Keratinocyte (primary cell): ENCODE results near the gene ALB.

ENCODE experiments used
- EZH2 ChIP-seq: IDR thresholded peaks from one replicate; pipeline ENCODE4 v1.6.1; 2012; ENCODE audit warnings: inconsistent platforms, mild to moderate bottlenecking, low read length, moderate library complexity
- TF ChIP-seq, protein P1 (sequence below), 3 experiments: IDR thresholded peaks in 1 of 3; conservative IDR thresholded peaks in 1 of 3; optimal IDR thresholded peaks in 1 of 3; 2 replicates in 2 of 3; 3 replicates in 1 of 3; pipeline versions ENCODE3 to v1.5.1; 2011; ENCODE audit warnings: low read length in 3 of 3, mild to moderate bottlenecking in 3 of 3, moderate library complexity in 2 of 3, control low read depth in 1 of 3, inconsistent platforms in 1 of 3; ENCODE audit not compliant: insufficient read depth in 2 of 3; ENCODE audit errors: extremely low read depth in 1 of 3

DNA sequence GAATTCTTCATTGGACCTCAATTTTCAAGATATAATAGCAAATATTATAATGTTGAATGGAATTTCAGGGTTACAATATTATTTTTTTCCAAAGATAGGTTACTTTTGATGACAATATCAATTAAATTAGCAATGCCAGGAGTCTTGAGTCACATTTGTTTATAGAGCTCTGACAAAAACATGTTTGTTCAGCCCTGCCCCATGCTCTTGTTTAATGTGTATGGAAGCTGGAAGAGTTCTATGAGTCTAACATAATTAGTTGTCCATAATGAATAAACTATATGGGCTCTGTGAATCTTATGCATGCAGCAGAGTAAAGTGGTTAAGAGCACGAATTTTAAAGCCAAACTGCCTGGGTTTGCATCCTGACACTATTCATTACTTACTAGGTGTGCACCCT lies 22.9 kb upstream of the ALB start:
- TF ChIP-seq, protein P1, sequence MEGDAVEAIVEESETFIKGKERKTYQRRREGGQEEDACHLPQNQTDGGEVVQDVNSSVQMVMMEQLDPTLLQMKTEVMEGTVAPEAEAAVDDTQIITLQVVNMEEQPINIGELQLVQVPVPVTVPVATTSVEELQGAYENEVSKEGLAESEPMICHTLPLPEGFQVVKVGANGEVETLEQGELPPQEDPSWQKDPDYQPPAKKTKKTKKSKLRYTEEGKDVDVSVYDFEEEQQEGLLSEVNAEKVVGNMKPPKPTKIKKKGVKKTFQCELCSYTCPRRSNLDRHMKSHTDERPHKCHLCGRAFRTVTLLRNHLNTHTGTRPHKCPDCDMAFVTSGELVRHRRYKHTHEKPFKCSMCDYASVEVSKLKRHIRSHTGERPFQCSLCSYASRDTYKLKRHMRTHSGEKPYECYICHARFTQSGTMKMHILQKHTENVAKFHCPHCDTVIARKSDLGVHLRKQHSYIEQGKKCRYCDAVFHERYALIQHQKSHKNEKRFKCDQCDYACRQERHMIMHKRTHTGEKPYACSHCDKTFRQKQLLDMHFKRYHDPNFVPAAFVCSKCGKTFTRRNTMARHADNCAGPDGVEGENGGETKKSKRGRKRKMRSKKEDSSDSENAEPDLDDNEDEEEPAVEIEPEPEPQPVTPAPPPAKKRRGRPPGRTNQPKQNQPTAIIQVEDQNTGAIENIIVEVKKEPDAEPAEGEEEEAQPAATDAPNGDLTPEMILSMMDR (optimal IDR thresholded peaks at IDR 0.05 in 1 of 3, IDR thresholded peaks at IDR 0.05 in 1 of 3, conservative IDR thresholded peaks at IDR 0.05 in 1 of 3; ENCODE audit: extremely low read depth in 1 of 3, insufficient read depth in 2 of 3, low read length in 3 of 3), result no peak
- no peak for TF ChIP-seq EZH2
